IMR-90 (cell line): ENCODE measurements around the gene CDK5RAP3. TPM values are rescaled to one million over a fixed set of nuclear protein-coding genes. Genes with fewer than 3 reads are reported as not detected.

ENCODE experiments used
- ATAC-seq: fragments of 200-7000 bp; cut with Tn5 transposase; 2 replicates; pipeline ENCODE4 v1.9.1; 2020; ENCODE audit warnings: low read depth, mild to moderate bottlenecking, moderate library complexity
- BruUV-seq: library from RNA; stranded (reverse); fragments of 400-500 nt; replicated peaks from 2 replicates; lab custom pipeline; 2021; lab: Mats Ljungman, UMichigan
- CTCF ChIA-PET: fragments of 300-600 bp; formaldehyde crosslinking; extraction: SDS; loops from one replicate; lab custom pipeline; 2021; ENCODE audit warnings: antibody characterized with exemption; lab: Yijun Ruan, JAX
- POLR2A ChIA-PET: fragments of 300-600 bp; sonication (Branson Sonifier 250); formaldehyde crosslinking; loops from one replicate; lab custom pipeline; 2022; ENCODE audit warnings: antibody characterized with exemption; ENCODE audit not compliant: unreplicated experiment; lab: Charles Lee
- DNase-seq: peaks from one replicate; pipeline ENCODE4 v3.0.0; 2013
- H2AFZ ChIP-seq: replicated peaks from 2 replicates; pipeline ENCODE3; 2013; ENCODE audit warnings: low read length, mild to moderate bottlenecking; ENCODE audit not compliant: poor library complexity
- H2AK5ac ChIP-seq: 2 replicates; pipeline ENCODE4 v1.6.1; 2013; ENCODE audit warnings: low read depth, low read length, inconsistent platforms
- H2AK9ac ChIP-seq: replicated peaks from 2 replicates; pipeline ENCODE3; 2013; ENCODE audit warnings: mild to moderate bottlenecking, low read depth, low read length, moderate library complexity; ENCODE audit not compliant: poor library complexity
- H2BK120ac ChIP-seq: 2 replicates; pipeline ENCODE4 v1.6.1; 2013; ENCODE audit warnings: low read depth, low read length, inconsistent platforms
- H2BK15ac ChIP-seq: 3 replicates; pipeline ENCODE4 v1.6.1; 2013; ENCODE audit warnings: low read depth, low read length, inconsistent platforms
- H2BK20ac ChIP-seq: 2 replicates; pipeline ENCODE4 v1.6.1; 2013; ENCODE audit warnings: low read depth, mild to moderate bottlenecking, inconsistent platforms, low read length, moderate library complexity
- H2BK5ac ChIP-seq: 2 replicates; pipeline ENCODE4 v1.6.1; 2013; ENCODE audit warnings: mild to moderate bottlenecking, low read depth, low read length, inconsistent platforms; ENCODE audit not compliant: poor library complexity, severe bottlenecking
- H3K14ac ChIP-seq: replicated peaks from 2 replicates; pipeline ENCODE4 v1.6.1; 2013; ENCODE audit warnings: low read depth, low read length, inconsistent platforms
- H3K18ac ChIP-seq: 2 replicates; pipeline ENCODE4 v1.6.1; 2013; ENCODE audit warnings: low read depth, low read length, control low read depth
- H3K23ac ChIP-seq: 2 replicates; pipeline ENCODE4 v1.6.1; 2013; ENCODE audit warnings: low read depth, low read length, inconsistent platforms
- H3K27ac ChIP-seq: 2 replicates; pipeline ENCODE4 v1.5.1; 2013; ENCODE audit warnings: mild to moderate bottlenecking, control low read depth, low read length; ENCODE audit not compliant: insufficient read depth
- H3K27me3 ChIP-seq: 2 replicates; pipeline ENCODE4 v1.6.1; 2013; ENCODE audit warnings: low read length; ENCODE audit not compliant: control insufficient read depth, insufficient read depth
- H3K36me3 ChIP-seq: 2 replicates; pipeline ENCODE4 v1.6.1; 2013; ENCODE audit warnings: low read length, mixed read lengths; ENCODE audit not compliant: control insufficient read depth, insufficient read depth
- H3K4ac ChIP-seq: 2 replicates; pipeline ENCODE4 v1.6.1; 2013; ENCODE audit warnings: low read depth, low read length, inconsistent platforms
- H3K4me1 ChIP-seq: 2 replicates; pipeline ENCODE4 v1.6.1; 2013; ENCODE audit warnings: low read length, mixed read lengths; ENCODE audit not compliant: control insufficient read depth, insufficient read depth
- H3K4me2 ChIP-seq: 2 replicates; pipeline ENCODE4 v1.6.1; 2013; ENCODE audit warnings: low read depth, mild to moderate bottlenecking, control low read depth, low read length, moderate library complexity
- H3K4me3 ChIP-seq: 2 replicates; pipeline ENCODE4 v1.5.1; 2013; ENCODE audit warnings: low read depth, mild to moderate bottlenecking, control low read depth, low read length, moderate library complexity; ENCODE audit not compliant: insufficient read depth
- H3K56ac ChIP-seq: 2 replicates; pipeline ENCODE4 v1.6.1; 2013; ENCODE audit warnings: low read length, inconsistent platforms; ENCODE audit not compliant: insufficient read depth; ENCODE audit errors: extremely low read depth
- H3K79me1 ChIP-seq, 2 experiments: 2 replicates each; pipeline ENCODE4 v1.6.1; 2013; ENCODE audit warnings: low read length in 2 of 2, inconsistent platforms in 1 of 2, low read depth in 1 of 2
- H3K9ac ChIP-seq: 2 replicates; pipeline ENCODE4 v1.6.1; 2013; ENCODE audit warnings: low read depth, low read length, control low read depth
- H3K9me1 ChIP-seq: 2 replicates; pipeline ENCODE4 v1.6.1; 2013; ENCODE audit warnings: low read length, inconsistent platforms; ENCODE audit not compliant: insufficient read depth
- H3K9me3 ChIP-seq: 2 replicates; pipeline ENCODE4 v1.6.1; 2013; ENCODE audit warnings: low read length; ENCODE audit not compliant: control insufficient read depth, insufficient read depth
- H4K20me1 ChIP-seq: 2 replicates; pipeline ENCODE4 v1.6.1; 2013; ENCODE audit warnings: low read length, inconsistent platforms; ENCODE audit not compliant: insufficient read depth
- H4K5ac ChIP-seq: 2 replicates; pipeline ENCODE4 v1.6.1; 2013; ENCODE audit warnings: mild to moderate bottlenecking, low read depth, low read length, control low read depth
- H4K8ac ChIP-seq, 2 experiments: 2 replicates each; pipeline ENCODE4 v1.6.1; 2013; ENCODE audit warnings: low read depth in 2 of 2, low read length in 2 of 2, control low read depth in 1 of 2, inconsistent platforms in 1 of 2
- H4K91ac ChIP-seq: 2 replicates; pipeline ENCODE4 v1.6.1; 2013; ENCODE audit warnings: low read depth, low read length, inconsistent platforms; ENCODE audit not compliant: insufficient read depth
- BHLHE40 ChIP-seq: fragments of 150-350 bp; IDR thresholded peaks from 2 replicates; pipeline ENCODE4 v1.6.1; 2016; ENCODE audit warnings: mild to moderate bottlenecking, low read depth, low read length
- CHD1 ChIP-seq: IDR thresholded peaks from 2 replicates; pipeline ENCODE4 v1.6.1; 2012; ENCODE audit warnings: low read depth, low read length, improper control_type of control experiment
- dilution Hi-C: fragments of 300-500 bp; cut with HindIII; formaldehyde crosslinking; loops from one replicate; pipeline ENCODE4 v1.14.3; 2018; ENCODE audit warnings: low sequenced_read_pairs; ENCODE audit not compliant: unreplicated experiment
- in situ Hi-C: fragments of 300-500 bp; cut with MboI; formaldehyde crosslinking; loops from 3 replicates; pipeline ENCODE4 v1.14.3; 2019; ENCODE audit warnings: low sequenced_read_pairs, inconsistent platforms, mixed read lengths
- intact Hi-C: fragments of 100-400 bp; cut with micrococcal nuclease; formaldehyde crosslinking; loops from 2 replicates; pipeline ENCODE4 v1.10.0; 2022
- polyA plus RNA-seq, 3 experiments: library from polyadenylated mRNA; depleted of rRNA; stranded (reverse); fragments of >200 nt; gene quantifications; 2 replicates each; pipeline ENCODE4 v1.2.3, GENCODE V29; 2012; ENCODE audit warnings: low replicate concordance in 1 of 3
- total RNA-seq: library from RNA; depleted of rRNA; stranded (reverse); fragments of >200 nt; gene quantifications from 2 replicates; pipeline ENCODE4 v1.2.3, GENCODE V29; 2012
- TF ChIP-seq, protein P1 (sequence below): conservative IDR thresholded peaks from 2 replicates; pipeline ENCODE4 v1.5.1; 2012; ENCODE audit warnings: mild to moderate bottlenecking, low read depth, low read length, improper control_type of control experiment

The CDK5RAP3 gene
- total and polyA plus RNA-seq, 2 of the 4 experiments (the other 2 are of a cell fraction) = 75.3 to 153 TPM

DNA sequence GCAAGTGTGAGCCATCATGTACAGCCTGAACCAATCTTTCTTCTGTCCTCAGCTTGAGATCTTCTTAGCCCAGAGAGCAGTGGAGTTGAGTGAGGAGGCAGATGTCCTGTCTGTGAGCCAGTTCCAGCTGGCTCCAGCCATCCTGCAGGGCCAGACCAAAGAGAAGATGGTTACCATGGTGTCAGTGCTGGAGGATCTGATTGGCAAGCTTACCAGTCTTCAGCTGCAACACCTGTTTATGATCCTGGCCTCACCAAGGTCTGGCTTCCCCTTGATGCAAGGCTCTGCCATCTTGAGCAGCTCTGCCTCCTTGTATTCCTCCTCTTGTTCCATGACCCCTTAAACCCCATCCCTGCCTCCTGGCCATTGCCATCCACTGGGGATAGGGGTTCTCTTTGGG, 9.6 kb downstream of the CDK5RAP3 start:
- H3K4me3 ChIP-seq = no peak overlapping the region
- H3K4me2 ChIP-seq = no peak overlapping the region
- TF ChIP-seq, protein P1, sequence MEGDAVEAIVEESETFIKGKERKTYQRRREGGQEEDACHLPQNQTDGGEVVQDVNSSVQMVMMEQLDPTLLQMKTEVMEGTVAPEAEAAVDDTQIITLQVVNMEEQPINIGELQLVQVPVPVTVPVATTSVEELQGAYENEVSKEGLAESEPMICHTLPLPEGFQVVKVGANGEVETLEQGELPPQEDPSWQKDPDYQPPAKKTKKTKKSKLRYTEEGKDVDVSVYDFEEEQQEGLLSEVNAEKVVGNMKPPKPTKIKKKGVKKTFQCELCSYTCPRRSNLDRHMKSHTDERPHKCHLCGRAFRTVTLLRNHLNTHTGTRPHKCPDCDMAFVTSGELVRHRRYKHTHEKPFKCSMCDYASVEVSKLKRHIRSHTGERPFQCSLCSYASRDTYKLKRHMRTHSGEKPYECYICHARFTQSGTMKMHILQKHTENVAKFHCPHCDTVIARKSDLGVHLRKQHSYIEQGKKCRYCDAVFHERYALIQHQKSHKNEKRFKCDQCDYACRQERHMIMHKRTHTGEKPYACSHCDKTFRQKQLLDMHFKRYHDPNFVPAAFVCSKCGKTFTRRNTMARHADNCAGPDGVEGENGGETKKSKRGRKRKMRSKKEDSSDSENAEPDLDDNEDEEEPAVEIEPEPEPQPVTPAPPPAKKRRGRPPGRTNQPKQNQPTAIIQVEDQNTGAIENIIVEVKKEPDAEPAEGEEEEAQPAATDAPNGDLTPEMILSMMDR = no peak
- TF ChIP-seq CHD1 (no peak), BHLHE40 (no peak)
- no peak overlapping the region for H2BK5ac ChIP-seq
- H4K5ac ChIP-seq = no peak overlapping the region
- dilution Hi-C loops (no loop called here), in situ Hi-C loops (loop anchor here (5.0 kb wide), 1 partner anchor 37 kb away; no protein-coding TSS in a partner anchor), intact Hi-C loops (no loop called here)
- H3K27me3 ChIP-seq = no peaks in the 10 kb centered on the region
- H3K4me1 ChIP-seq = no peaks in the 10 kb centered on the region
- H3K9ac ChIP-seq = no peak overlapping the region
- CTCF ChIA-PET = interaction anchor here (0.9 kb wide), 1 partner anchor 10 kb away, joined by 3 read pairs; the partner anchor contains the start of gene CDK5RAP3
- H3K14ac ChIP-seq = no peak overlapping the region
- H2AK9ac ChIP-seq = no peak overlapping the region
- no peak for ATAC-seq
- H3K56ac ChIP-seq = no peak overlapping the region
- H3K9me1 ChIP-seq = no peaks in the 10 kb centered on the region
- no peak overlapping the region for H4K8ac ChIP-seq
- H2BK120ac ChIP-seq = no peak overlapping the region
- no TSS peak for BruUV-seq
- no peak overlapping the region for H3K18ac ChIP-seq
- no peak overlapping the region for H3K4ac ChIP-seq
- no peaks in the 10 kb centered on the region; the same call in 1 of the 2 replicates for H4K20me1 ChIP-seq
- H3K36me3 ChIP-seq = peaks cover 55% of the 10 kb centered on the region
- H3K23ac ChIP-seq = no peak overlapping the region
- H2BK15ac ChIP-seq = no peak overlapping the region
- H2AK5ac ChIP-seq = no peak overlapping the region
- H4K91ac ChIP-seq = no peak overlapping the region
- no peak overlapping the region for H2BK20ac ChIP-seq
- POLR2A ChIA-PET = no interaction called here
- H3K79me1 ChIP-seq = peaks cover 4 to 6% of the 10 kb centered on the region in 2 experiments; a peak in 2 of 4 replicates
- H3K9me3 ChIP-seq = no peaks in the 10 kb centered on the region
- H2AFZ ChIP-seq = no peak overlapping the region
- DNase-seq = no peak
- H3K27ac ChIP-seq = no peak overlapping the region
